HG03095 (cell line): ENCODE results near the gene USP34.
"Not testable (repeated sequence)": the region's sequence is repeated elsewhere in the genome, so short reads cannot be mapped to it uniquely, and the experiment has no call there.

Source experiments
- ATAC-seq: cut with Tn5 transposase; IDR thresholded peaks from one replicate; pipeline ENCODE4 v1.9.1; 2021; ENCODE audit warnings: moderate library complexity; ENCODE audit not compliant: unreplicated experiment

The USP34 gene

GRCh38 chr2:61193670-61194561 is 277.0 kb downstream of the USP34 start:
- ATAC-seq, result no peak

GRCh38 chr2:61187085-61187484 is 283.8 kb downstream of the USP34 start:
- ATAC-seq, result no peak

GRCh38 chr2:61185231-61185728 is 285.6 kb downstream of the USP34 start:
- no peak for ATAC-seq

- ATAC-seq, result no peak
Measured at GRCh38 chr2:61184263-61184662, 286.6 kb downstream of the USP34 start.

- no peak for ATAC-seq
Measured at GRCh38 chr2:61183795-61184194, 287.1 kb downstream of the USP34 start.

GRCh38 chr2:61182059-61182383 is 288.9 kb downstream of the USP34 start:
- ATAC-seq, result no peak

GRCh38 chr2:61181382-61182058 is 289.4 kb downstream of the USP34 start:
- no peak for ATAC-seq

GRCh38 chr2:61180686-61181085 is 290.2 kb downstream of the USP34 start:
- ATAC-seq, result no peak

- ATAC-seq, result no peak
Measured at GRCh38 chr2:61179701-61180639, 290.9 kb downstream of the USP34 start.

- ATAC-seq, result no peak
Measured at GRCh38 chr2:61178603-61179545, 292.0 kb downstream of the USP34 start.

GRCh38 chr2:61177727-61178549 is 292.9 kb downstream of the USP34 start:
- ATAC-seq, result peak; percentile 18

- peak; percentile 80 for ATAC-seq
Measured at GRCh38 chr2:61176755-61177726, 293.8 kb downstream of the USP34 start.

- no peak for ATAC-seq
Measured at GRCh38 chr2:61175036-61175435, 295.9 kb downstream of the USP34 start.

GRCh38 chr2:61173116-61173515 is 297.8 kb downstream of the USP34 start:
- no peak for ATAC-seq

GRCh38 chr2:61172671-61173070 is 298.2 kb downstream of the USP34 start:
- no peak for ATAC-seq

GRCh38 chr2:61167579-61167978 is 303.3 kb downstream of the USP34 start:
- ATAC-seq, result no peak

GRCh38 chr2:61165946-61166345 is 304.9 kb downstream of the USP34 start:
- ATAC-seq, result no peak

- ATAC-seq, result not testable (repeated sequence)
Measured at GRCh38 chr2:61165082-61165481, 305.8 kb downstream of the USP34 start.
